RWPE2 (cell line): ENCODE data around the gene CARS2.

Experiments
- ATAC-seq: fragments of 200-7000 bp; cut with Tn5 transposase; 3 replicates; pipeline ENCODE4 v1.9.1; 2021; ENCODE audit warnings: low read depth
- DNase-seq: peaks from one replicate; pipeline ENCODE4 v3.0.0-alpha.2; 2020; ENCODE audit warnings: low spot score
- H3K27ac ChIP-seq: fragments of 450-650 bp; 2 replicates; pipeline ENCODE4 v1.5.1; 2017; ENCODE audit warnings: mild to moderate bottlenecking; ENCODE audit not compliant: poor library complexity, severe bottlenecking
- H3K27me3 ChIP-seq: fragments of 250-450 bp; sonication (Bioruptor Pico); 2 replicates; pipeline ENCODE4 v1.5.1; 2021; ENCODE audit warnings: mild to moderate bottlenecking, moderate library complexity; ENCODE audit not compliant: insufficient read depth, poor library complexity, severe bottlenecking
- H3K36me3 ChIP-seq: fragments of 250-450 bp; sonication (Bioruptor Pico); 2 replicates; pipeline ENCODE4 v1.5.1; 2020; ENCODE audit warnings: low read depth, mild to moderate bottlenecking, moderate library complexity
- H3K4me1 ChIP-seq: fragments of 250-450 bp; sonication (Bioruptor Pico); 2 replicates; pipeline ENCODE4 v1.5.1; 2021; ENCODE audit warnings: mild to moderate bottlenecking, moderate library complexity; ENCODE audit not compliant: insufficient read depth, poor library complexity, severe bottlenecking
- H3K4me3 ChIP-seq: fragments of 250-450 bp; sonication (Bioruptor Pico); 2 replicates; pipeline ENCODE4 v1.5.1; 2021; ENCODE audit warnings: mild to moderate bottlenecking, moderate library complexity; ENCODE audit not compliant: severe bottlenecking
- H3K9me3 ChIP-seq: fragments of 250-450 bp; sonication (Bioruptor Pico); 2 replicates; pipeline ENCODE4 v1.5.1; 2021; ENCODE audit warnings: mild to moderate bottlenecking, moderate library complexity; ENCODE audit not compliant: severe bottlenecking
- TF ChIP-seq, protein P1 (sequence below): fragments of 450-650 bp; IDR thresholded peaks from one replicate; pipeline ENCODE4 v1.5.1; 2017; ENCODE audit warnings: mild to moderate bottlenecking, moderate library complexity; ENCODE audit not compliant: poor library complexity, severe bottlenecking

CARS2 gene

GRCh38 chr13:110643768-110644421, 62.0 kb downstream of the CARS2 start:
- Histone ChIP-seq H3K27me3 (no peaks in the 10 kb centered on the region), H3K9me3 (no peaks in the 10 kb centered on the region), H3K4me1 (no peaks in the 10 kb centered on the region), H3K27ac (no peak overlapping the region), H3K36me3 (peaks cover 50% of the 10 kb centered on the region), H3K4me3 (no peak overlapping the region)
- TF ChIP-seq, protein P1, sequence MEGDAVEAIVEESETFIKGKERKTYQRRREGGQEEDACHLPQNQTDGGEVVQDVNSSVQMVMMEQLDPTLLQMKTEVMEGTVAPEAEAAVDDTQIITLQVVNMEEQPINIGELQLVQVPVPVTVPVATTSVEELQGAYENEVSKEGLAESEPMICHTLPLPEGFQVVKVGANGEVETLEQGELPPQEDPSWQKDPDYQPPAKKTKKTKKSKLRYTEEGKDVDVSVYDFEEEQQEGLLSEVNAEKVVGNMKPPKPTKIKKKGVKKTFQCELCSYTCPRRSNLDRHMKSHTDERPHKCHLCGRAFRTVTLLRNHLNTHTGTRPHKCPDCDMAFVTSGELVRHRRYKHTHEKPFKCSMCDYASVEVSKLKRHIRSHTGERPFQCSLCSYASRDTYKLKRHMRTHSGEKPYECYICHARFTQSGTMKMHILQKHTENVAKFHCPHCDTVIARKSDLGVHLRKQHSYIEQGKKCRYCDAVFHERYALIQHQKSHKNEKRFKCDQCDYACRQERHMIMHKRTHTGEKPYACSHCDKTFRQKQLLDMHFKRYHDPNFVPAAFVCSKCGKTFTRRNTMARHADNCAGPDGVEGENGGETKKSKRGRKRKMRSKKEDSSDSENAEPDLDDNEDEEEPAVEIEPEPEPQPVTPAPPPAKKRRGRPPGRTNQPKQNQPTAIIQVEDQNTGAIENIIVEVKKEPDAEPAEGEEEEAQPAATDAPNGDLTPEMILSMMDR: no peak
- DNase-seq: no peak
- no peak for ATAC-seq

DNA sequence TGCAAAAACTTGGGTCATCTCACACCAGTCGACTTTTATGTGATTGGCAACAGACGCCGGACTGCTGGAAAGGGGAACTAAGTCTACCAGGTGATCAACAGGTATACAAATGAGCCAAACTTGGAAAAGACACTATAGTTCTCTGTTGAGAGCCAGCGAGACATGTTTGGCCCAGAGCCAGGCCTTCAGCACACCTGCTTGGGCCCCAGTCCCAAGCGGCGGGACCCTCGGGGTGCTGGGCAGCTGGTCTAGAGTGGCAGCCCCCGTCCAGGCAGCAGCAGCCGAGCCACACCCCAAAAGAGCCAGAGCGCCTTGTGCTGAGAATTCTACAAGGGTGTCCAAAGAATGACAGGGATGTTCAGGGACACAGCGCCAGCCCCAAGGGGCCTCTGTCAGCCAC, 62.6 kb downstream of the CARS2 start:
- Histone ChIP-seq H3K27me3 (no peaks in the 10 kb centered on the region), H3K9me3 (no peaks in the 10 kb centered on the region), H3K27ac (no peak overlapping the region), H3K36me3 (peaks cover 56% of the 10 kb centered on the region), H3K4me1 (no peaks in the 10 kb centered on the region), H3K4me3 (no peak overlapping the region)
- TF ChIP-seq, protein P1: no peak
- DNase-seq (no peak), ATAC-seq (no peak)

DNA sequence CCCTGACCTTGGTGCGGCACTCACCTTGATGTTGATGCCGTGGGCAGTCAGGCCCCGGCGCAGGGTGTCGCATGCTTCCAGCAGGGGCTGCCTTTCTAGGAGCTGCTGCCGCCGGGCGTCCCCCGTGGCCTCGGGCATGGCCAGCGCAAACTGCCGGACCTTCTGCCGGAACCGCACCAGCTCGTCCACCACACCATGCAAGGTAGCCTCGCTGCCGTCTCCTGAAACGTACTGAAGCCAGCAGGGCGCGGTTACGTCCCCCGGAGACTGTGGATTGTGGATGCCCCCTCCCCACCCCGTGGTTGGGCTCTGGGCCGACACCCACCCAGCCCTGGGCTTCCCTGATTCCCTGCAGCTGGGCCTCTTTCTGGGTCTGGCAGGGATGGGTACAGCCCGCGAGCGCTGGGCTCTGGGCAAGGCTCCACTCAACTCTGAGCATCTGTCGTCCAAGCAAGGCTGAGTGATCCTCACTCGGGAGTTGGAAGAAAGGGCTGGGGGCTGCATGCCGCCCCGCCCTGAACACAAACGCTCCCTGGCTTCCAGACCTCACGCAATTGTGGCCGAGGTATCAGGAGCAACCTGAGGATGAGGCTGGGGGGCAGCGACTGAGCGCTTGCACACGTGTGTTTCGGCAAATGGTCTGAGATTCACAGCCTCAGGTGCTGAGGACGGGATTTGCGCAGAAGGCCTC, 63.5 kb downstream of the CARS2 start:
- no peak overlapping the region for H3K27ac ChIP-seq
- no peaks in the 10 kb centered on the region for H3K9me3 ChIP-seq
- H3K27me3 ChIP-seq: no peaks in the 10 kb centered on the region
- DNase-seq (no peak), ATAC-seq (no peak)
- TF ChIP-seq, protein P1: no peak
- H3K36me3 ChIP-seq: peaks cover 65% of the 10 kb centered on the region
- no peaks in the 10 kb centered on the region for H3K4me1 ChIP-seq
- H3K4me3 ChIP-seq: no peak overlapping the region

- no peak for ATAC-seq
- Histone ChIP-seq H3K4me3 (no peak overlapping the region), H3K9me3 (no peaks in the 10 kb centered on the region), H3K36me3 (peaks cover 76% of the 10 kb centered on the region), H3K4me1 (no peaks in the 10 kb centered on the region), H3K27ac (no peak overlapping the region), H3K27me3 (no peaks in the 10 kb centered on the region)
- TF ChIP-seq, protein P1: no peak
- no peak for DNase-seq
These were observed 64.6 kb downstream of the CARS2 start for GRCh38 chr13:110641055-110642015.
